LNCaP clone FGC (cell line): ENCODE results near the gene C1QL2.

Source experiments
- DNase-seq: peaks from one replicate; pipeline ENCODE4 v3.0.0-alpha.2; 2011; ENCODE audit warnings: low read depth
- H3K4me3 ChIP-seq: 2 replicates; pipeline ENCODE4 v1.5.1; 2011; ENCODE audit warnings: mild to moderate bottlenecking, low read depth, low read length, control low read depth
- CTCF ChIP-seq: IDR thresholded peaks from 2 replicates; pipeline ENCODE4 v1.5.1; 2012; ENCODE audit warnings: mild to moderate bottlenecking; ENCODE audit not compliant: control insufficient read depth, insufficient read depth; ENCODE audit errors: extremely low read depth

The C1QL2 gene

GRCh38 chr2:119158563-119159347 lies at the start of gene C1QL2:
C1QL2 (minus strand) TSS chr2:119158751; CDS start chr2:119158269, 482 bp downstream.
- TF ChIP-seq CTCF, result no peak
- no peak within 1 kb of the TSS for H3K4me3 ChIP-seq
- no peak for DNase-seq

- no peak overlapping the region for H3K4me3 ChIP-seq
- TF ChIP-seq CTCF, result no peak
- DNase-seq, result no peak
These were observed 48.9 kb upstream of the C1QL2 start for GRCh38 chr2:119207447-119207846.

GRCh38 chr2:119206201-119206600 lies 47.6 kb upstream of the C1QL2 start:
- TF ChIP-seq CTCF, result no peak
- H3K4me3 ChIP-seq, result no peak overlapping the region
- no peak for DNase-seq

- TF ChIP-seq CTCF, result no peak
- DNase-seq, result no peak
- H3K4me3 ChIP-seq, result no peak overlapping the region
These were observed 46.6 kb upstream of the C1QL2 start for GRCh38 chr2:119205001-119205706.

GRCh38 chr2:119204525-119204924 lies 46.0 kb upstream of the C1QL2 start:
- TF ChIP-seq CTCF, result no peak
- DNase-seq, result no peak
- H3K4me3 ChIP-seq, result no peak overlapping the region

- TF ChIP-seq CTCF, result no peak
- no peak for DNase-seq
- H3K4me3 ChIP-seq, result no peak overlapping the region
These were observed 44.2 kb upstream of the C1QL2 start for GRCh38 chr2:119202610-119203310.
